Ishikawa (cell line): ENCODE results near the gene ASTN2.

ENCODE experiments used
- CEBPB ChIP-seq: IDR thresholded peaks from 2 replicates; pipeline ENCODE4 v1.6.1; 2012
- CREB1 ChIP-seq: IDR thresholded peaks from 2 replicates; pipeline ENCODE4 v1.6.1; 2012; ENCODE audit warnings: low read depth
- EGR1 ChIP-seq: IDR thresholded peaks from 2 replicates; pipeline ENCODE4 v1.6.1; 2012
- EP300 ChIP-seq: IDR thresholded peaks from 2 replicates; pipeline ENCODE4 v1.6.1; 2012; ENCODE audit warnings: borderline replicate concordance
- FOXM1 ChIP-seq: IDR thresholded peaks from 2 replicates; pipeline ENCODE4 v1.6.1; 2012; ENCODE audit warnings: low read depth, borderline replicate concordance
- NFIC ChIP-seq: IDR thresholded peaks from 2 replicates; pipeline ENCODE4 v1.6.1; 2012
- RAD21 ChIP-seq: IDR thresholded peaks from 2 replicates; pipeline ENCODE4 v1.6.1; 2012; ENCODE audit warnings: low read depth
- TAF1 ChIP-seq: IDR thresholded peaks from 2 replicates; pipeline ENCODE4 v1.6.1; 2012; ENCODE audit warnings: low read depth, mild to moderate bottlenecking
- TCF12 ChIP-seq: IDR thresholded peaks from 2 replicates; pipeline ENCODE4 v1.6.1; 2012; ENCODE audit warnings: low read depth
- TEAD4 ChIP-seq: IDR thresholded peaks from 2 replicates; pipeline ENCODE4 v1.6.1; 2012
- YY1 ChIP-seq: IDR thresholded peaks from 2 replicates; pipeline ENCODE4 v1.6.1; 2012; ENCODE audit warnings: low read depth
- ZBTB7A ChIP-seq: IDR thresholded peaks from 2 replicates; pipeline ENCODE4 v1.6.1; 2012; ENCODE audit warnings: low read depth
- TF ChIP-seq, protein P1 (sequence below): IDR thresholded peaks from 2 replicates; pipeline ENCODE4 v1.6.1; 2012; ENCODE audit warnings: low read depth, mild to moderate bottlenecking
- TF ChIP-seq, protein P2 (sequence below): IDR thresholded peaks from 2 replicates; pipeline ENCODE4 v1.6.1; 2012
- TF ChIP-seq, protein P3 (sequence below): IDR thresholded peaks from 2 replicates; pipeline ENCODE4 v1.6.1; 2012

The ASTN2 gene

DNA sequence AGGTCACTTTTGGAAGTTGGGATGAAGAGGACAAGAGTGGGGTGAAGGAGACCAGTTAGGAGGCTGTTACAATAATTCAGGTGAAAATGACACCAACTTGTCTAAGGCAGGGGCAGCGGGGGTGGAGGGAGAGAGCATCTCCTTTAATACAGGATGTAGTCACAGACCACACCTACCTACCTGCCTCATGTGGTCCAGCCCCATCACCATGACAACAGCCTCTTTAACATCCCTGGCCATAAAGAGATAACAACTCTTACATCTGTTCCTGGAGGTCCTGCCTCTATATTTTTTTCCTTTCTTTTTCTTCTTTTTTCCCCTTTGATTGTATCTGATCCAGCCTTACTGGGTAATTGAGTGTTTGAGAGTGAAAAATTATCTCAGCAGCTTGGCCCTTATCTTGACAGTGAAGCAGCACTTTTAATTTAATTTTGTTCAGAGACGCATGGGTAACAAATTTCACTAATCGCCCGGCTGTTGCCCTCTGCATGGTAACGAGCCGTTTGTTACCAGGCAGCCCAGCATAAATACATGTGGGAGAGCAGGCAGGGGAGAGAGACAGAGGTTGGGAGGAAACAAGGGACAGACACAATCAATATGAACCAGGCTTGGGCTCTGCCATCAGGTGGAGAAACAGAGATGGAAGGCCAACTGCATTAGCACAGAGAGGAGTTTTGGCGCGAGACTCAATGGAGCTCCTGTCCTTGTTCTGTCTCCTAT, 338.1 kb downstream of the ASTN2 start:
- TF ChIP-seq ZBTB7A (no peak), EGR1 (no peak), TCF12 (no peak), CREB1 (no peak), TEAD4 (no peak), YY1 (no peak), EP300 (no peak), RAD21 (no peak), FOXM1 (no peak), TAF1 (no peak), NFIC (no peak)
- TF ChIP-seq, protein P1, sequence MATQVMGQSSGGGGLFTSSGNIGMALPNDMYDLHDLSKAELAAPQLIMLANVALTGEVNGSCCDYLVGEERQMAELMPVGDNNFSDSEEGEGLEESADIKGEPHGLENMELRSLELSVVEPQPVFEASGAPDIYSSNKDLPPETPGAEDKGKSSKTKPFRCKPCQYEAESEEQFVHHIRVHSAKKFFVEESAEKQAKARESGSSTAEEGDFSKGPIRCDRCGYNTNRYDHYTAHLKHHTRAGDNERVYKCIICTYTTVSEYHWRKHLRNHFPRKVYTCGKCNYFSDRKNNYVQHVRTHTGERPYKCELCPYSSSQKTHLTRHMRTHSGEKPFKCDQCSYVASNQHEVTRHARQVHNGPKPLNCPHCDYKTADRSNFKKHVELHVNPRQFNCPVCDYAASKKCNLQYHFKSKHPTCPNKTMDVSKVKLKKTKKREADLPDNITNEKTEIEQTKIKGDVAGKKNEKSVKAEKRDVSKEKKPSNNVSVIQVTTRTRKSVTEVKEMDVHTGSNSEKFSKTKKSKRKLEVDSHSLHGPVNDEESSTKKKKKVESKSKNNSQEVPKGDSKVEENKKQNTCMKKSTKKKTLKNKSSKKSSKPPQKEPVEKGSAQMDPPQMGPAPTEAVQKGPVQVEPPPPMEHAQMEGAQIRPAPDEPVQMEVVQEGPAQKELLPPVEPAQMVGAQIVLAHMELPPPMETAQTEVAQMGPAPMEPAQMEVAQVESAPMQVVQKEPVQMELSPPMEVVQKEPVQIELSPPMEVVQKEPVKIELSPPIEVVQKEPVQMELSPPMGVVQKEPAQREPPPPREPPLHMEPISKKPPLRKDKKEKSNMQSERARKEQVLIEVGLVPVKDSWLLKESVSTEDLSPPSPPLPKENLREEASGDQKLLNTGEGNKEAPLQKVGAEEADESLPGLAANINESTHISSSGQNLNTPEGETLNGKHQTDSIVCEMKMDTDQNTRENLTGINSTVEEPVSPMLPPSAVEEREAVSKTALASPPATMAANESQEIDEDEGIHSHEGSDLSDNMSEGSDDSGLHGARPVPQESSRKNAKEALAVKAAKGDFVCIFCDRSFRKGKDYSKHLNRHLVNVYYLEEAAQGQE = no peak
- TF ChIP-seq, protein P2, sequence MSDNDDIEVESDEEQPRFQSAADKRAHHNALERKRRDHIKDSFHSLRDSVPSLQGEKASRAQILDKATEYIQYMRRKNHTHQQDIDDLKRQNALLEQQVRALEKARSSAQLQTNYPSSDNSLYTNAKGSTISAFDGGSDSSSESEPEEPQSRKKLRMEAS = no peak
- TF ChIP-seq, protein P3, sequence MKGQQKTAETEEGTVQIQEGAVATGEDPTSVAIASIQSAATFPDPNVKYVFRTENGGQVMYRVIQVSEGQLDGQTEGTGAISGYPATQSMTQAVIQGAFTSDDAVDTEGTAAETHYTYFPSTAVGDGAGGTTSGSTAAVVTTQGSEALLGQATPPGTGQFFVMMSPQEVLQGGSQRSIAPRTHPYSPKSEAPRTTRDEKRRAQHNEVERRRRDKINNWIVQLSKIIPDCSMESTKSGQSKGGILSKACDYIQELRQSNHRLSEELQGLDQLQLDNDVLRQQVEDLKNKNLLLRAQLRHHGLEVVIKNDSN = no peak

DNA sequence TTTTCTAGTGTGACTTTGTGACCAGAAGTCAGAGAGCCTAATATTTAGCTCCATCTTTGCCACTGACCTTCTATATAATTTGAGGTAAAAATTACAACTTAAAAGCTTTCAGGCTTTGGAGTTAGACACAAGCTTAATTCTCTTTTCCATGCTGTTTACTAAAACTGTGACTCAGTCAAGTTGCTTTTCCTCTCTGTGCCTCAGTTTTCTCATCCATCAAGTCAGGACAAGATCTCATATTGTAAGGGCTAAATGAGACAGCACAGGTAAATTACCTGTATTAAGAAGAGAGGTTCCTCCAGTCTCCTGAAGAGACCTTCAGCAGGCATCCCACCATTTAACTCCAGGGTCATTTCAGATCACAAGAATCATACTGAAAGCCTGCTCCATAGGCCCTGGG, 339.2 kb downstream of the ASTN2 start:
- TF ChIP-seq, protein P1 = no peak
- TF ChIP-seq, protein P3 = no peak
- no peak for TF ChIP-seq CEBPB
- TF ChIP-seq ZBTB7A = no peak
- no peak for TF ChIP-seq TEAD4
- TF ChIP-seq NFIC = no peak
- TF ChIP-seq CREB1 = no peak
- no peak for TF ChIP-seq EP300
- TF ChIP-seq FOXM1 = no peak
- TF ChIP-seq, protein P2 = no peak
- no peak for TF ChIP-seq TCF12

DNA sequence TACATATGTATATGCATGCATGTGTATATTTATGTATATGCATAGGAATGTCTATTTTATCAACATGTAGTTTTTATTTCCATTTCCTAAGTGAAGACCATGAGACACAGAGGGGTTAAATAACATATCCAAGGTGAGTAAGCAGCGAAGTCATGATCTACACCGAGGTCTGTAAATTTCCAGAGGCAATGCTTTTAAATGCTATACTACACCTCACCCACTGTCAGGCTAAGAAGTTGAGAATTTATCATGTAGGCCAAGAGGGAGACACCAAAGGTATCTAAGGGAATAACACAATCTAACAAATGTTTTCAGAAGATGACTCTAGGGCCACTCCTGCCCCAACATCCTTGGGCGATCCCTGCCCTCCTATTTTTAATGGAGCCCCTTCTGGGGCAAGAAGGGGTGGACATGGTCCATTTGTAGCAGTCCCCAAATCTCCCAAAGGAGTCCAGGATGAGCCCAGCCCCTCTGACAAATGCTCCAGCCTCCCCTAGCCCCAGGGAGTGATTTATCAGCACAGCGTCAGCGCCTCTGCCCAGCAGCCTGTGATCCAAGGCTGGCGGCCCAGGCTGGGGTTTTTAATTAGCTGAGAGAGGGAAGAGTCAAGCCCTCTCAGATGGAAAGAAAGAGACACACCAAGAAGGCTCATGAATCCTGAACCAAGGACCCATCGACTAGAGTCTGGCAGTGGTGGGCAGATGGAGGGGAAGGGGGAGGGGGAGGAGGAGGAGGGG, 339.9 kb downstream of the ASTN2 start:
- no peak for TF ChIP-seq TEAD4
- TF ChIP-seq YY1 = no peak
- no peak for TF ChIP-seq EP300
- TF ChIP-seq ZBTB7A = no peak
- TF ChIP-seq EGR1 = no peak
- no peak for TF ChIP-seq FOXM1
- TF ChIP-seq NFIC = no peak
- TF ChIP-seq, protein P3 = no peak
- TF ChIP-seq TAF1 = no peak
- no peak for TF ChIP-seq RAD21

DNA sequence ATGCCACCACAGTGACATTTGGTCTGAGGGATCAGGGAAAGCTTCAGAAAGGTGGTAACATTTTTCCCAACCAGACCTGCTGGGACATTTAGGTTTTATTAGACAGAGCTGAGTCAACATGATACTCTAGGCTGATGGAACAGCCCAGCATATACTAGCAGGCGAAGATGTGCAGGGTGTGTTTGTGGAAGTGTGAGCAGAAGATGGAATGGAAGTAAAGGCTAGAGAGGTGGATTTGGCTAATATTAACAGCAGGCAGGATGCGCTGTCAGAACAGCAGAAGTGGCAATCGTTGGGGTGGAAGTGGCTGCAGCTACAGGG, 340.6 kb downstream of the ASTN2 start:
- TF ChIP-seq YY1 = no peak
- TF ChIP-seq, protein P2 = no peak
- TF ChIP-seq, protein P3 = no peak
- no peak for TF ChIP-seq TCF12
- TF ChIP-seq TAF1 = no peak
